HG02571 (cell line): Measurements from ENCODE around the gene SORCS2.

Experiments used
- ATAC-seq: cut with Tn5 transposase; IDR thresholded peaks from one replicate; pipeline ENCODE4 v1.9.1; 2021; ENCODE audit warnings: mild to moderate bottlenecking, moderate library complexity; ENCODE audit not compliant: unreplicated experiment

SORCS2 gene

GRCh38 chr4:7348946-7349900, 156.9 kb downstream of the SORCS2 start:
- ATAC-seq: no peak

GRCh38 chr4:7350396-7350795, 158.1 kb downstream of the SORCS2 start:
- no peak for ATAC-seq

- ATAC-seq: no peak
These were observed 158.7 kb downstream of the SORCS2 start for GRCh38 chr4:7351014-7351413.

- ATAC-seq: no peak
These were observed 160.1 kb downstream of the SORCS2 start for GRCh38 chr4:7352486-7352885.

- ATAC-seq: no peak
These were observed 160.9 kb downstream of the SORCS2 start for GRCh38 chr4:7353046-7353790.

- no peak for ATAC-seq
These were observed 161.7 kb downstream of the SORCS2 start for GRCh38 chr4:7353846-7354610.

- no peak for ATAC-seq
These were observed 162.6 kb downstream of the SORCS2 start for GRCh38 chr4:7354927-7355326.

- ATAC-seq: no peak
These were observed 163.5 kb downstream of the SORCS2 start for GRCh38 chr4:7355795-7356194.

GRCh38 chr4:7356667-7357310, 164.5 kb downstream of the SORCS2 start:
- ATAC-seq: no peak

GRCh38 chr4:7357323-7357722, 165.0 kb downstream of the SORCS2 start:
- ATAC-seq: no peak

- no peak for ATAC-seq
These were observed 165.9 kb downstream of the SORCS2 start for GRCh38 chr4:7358100-7358735.

GRCh38 chr4:7359400-7360062, 167.2 kb downstream of the SORCS2 start:
- no peak for ATAC-seq

GRCh38 chr4:7360806-7361205, 168.5 kb downstream of the SORCS2 start:
- ATAC-seq: no peak

- no peak for ATAC-seq
These were observed 169.1 kb downstream of the SORCS2 start for GRCh38 chr4:7361280-7361895.

GRCh38 chr4:7362341-7362740, 170.0 kb downstream of the SORCS2 start:
- no peak for ATAC-seq

GRCh38 chr4:7362862-7363430, 170.6 kb downstream of the SORCS2 start:
- no peak for ATAC-seq

GRCh38 chr4:7364979-7365378, 172.6 kb downstream of the SORCS2 start:
- no peak for ATAC-seq

GRCh38 chr4:7365462-7366179, 173.3 kb downstream of the SORCS2 start:
- ATAC-seq: no peak
